Endothelial cell of umbilical vein (primary cell): Measurements from ENCODE around the gene NRBP1. TPM values are rescaled to one million over a fixed set of nuclear protein-coding genes. Genes with fewer than 3 reads are reported as not detected.

Source experiments
- BruUV-seq: library from RNA; stranded (reverse); fragments of 400-500 nt; replicated peaks from 2 replicates; lab custom pipeline; 2021; lab: Mats Ljungman, UMichigan
- CTCF ChIA-PET: fragments of 300-600, 350-600 bp; sonication (Branson Sonifier 250); formaldehyde crosslinking; loops from one replicate; lab custom pipeline; 2021; ENCODE audit warnings: antibody characterized with exemption, inconsistent platforms; lab: Charles Lee
- POLR2A ChIA-PET: fragments of 300-600, 350-600 bp; sonication (Branson Sonifier 250); formaldehyde crosslinking; loops from one replicate; lab custom pipeline; 2021; ENCODE audit warnings: antibody characterized with exemption, inconsistent platforms; lab: Charles Lee
- DNase-seq: peaks from one replicate; pipeline ENCODE4 v3.0.0-alpha.2; 2011; ENCODE audit warnings: low read depth, low spot score
- FAIRE-seq: peaks from 2 replicates; lab custom pipeline; 2011; peaks lifted over from hg19 to GRCh38; lab: Jason Lieb, UNC
- H2AFZ ChIP-seq: 2 replicates; pipeline ENCODE4 v1.6.0; 2012; ENCODE audit warnings: low read depth, low read length, control low read depth, inconsistent platforms
- H3K27ac ChIP-seq: 2 replicates; pipeline ENCODE4 v1.5.1; 2011; ENCODE audit warnings: low read depth, mild to moderate bottlenecking, control low read depth, low read length, moderate library complexity; ENCODE audit not compliant: insufficient read depth
- H3K27me3 ChIP-seq, 2 experiments: 2 replicates each; pipeline versions ENCODE4 v1.6.0 to v1.6.1; 2011; ENCODE audit warnings: low read length in 2 of 2, mixed read lengths in 1 of 2; ENCODE audit not compliant: control insufficient read depth in 2 of 2, insufficient read depth in 2 of 2
- H3K36me3 ChIP-seq, 2 experiments: 2 replicates in 1 of 2; 3 replicates in 1 of 2; pipeline ENCODE4 v1.5.1; 2011; ENCODE audit warnings: low read length in 2 of 2, mild to moderate bottlenecking in 1 of 2, moderate library complexity in 1 of 2; ENCODE audit not compliant: control insufficient read depth in 2 of 2, insufficient read depth in 2 of 2; ENCODE audit errors: extremely low read depth in 1 of 2
- H3K4me1 ChIP-seq: 3 replicates; pipeline ENCODE4 v1.5.1; 2011; ENCODE audit warnings: mild to moderate bottlenecking, low read length; ENCODE audit not compliant: control insufficient read depth, insufficient read depth; ENCODE audit errors: extremely low read depth
- H3K4me2 ChIP-seq: 2 replicates; pipeline ENCODE4 v1.6.1; 2011; ENCODE audit warnings: low read length, control low read depth, mixed read lengths; ENCODE audit not compliant: insufficient read depth
- H3K4me3 ChIP-seq, 3 experiments: fragments of 200-600 bp in 1 of 3; sonication (generic), shearing (Covaris generic) in 1 of 3; replicated peaks in 1 of 3; 2 replicates each; pipeline ENCODE4 v1.5.1; 2011 to 2016; ENCODE audit warnings: control low read depth in 3 of 3, low read length in 3 of 3, mild to moderate bottlenecking in 2 of 3, inconsistent platforms in 1 of 3, low read depth in 1 of 3, moderate library complexity in 1 of 3; ENCODE audit not compliant: insufficient read depth in 1 of 3
- H3K79me2 ChIP-seq: 2 replicates; pipeline ENCODE4 v1.6.0; 2012; ENCODE audit warnings: low read length, inconsistent platforms; ENCODE audit not compliant: control insufficient read depth, insufficient read depth
- H3K9ac ChIP-seq: replicated peaks from 2 replicates; pipeline ENCODE3; 2011; ENCODE audit warnings: low read length, control low read depth; ENCODE audit not compliant: insufficient read depth; ENCODE audit errors: extremely low read depth
- H3K9me1 ChIP-seq: replicated peaks from 3 replicates; pipeline ENCODE4 v1.6.0; 2011; ENCODE audit warnings: mild to moderate bottlenecking, low read length; ENCODE audit not compliant: control insufficient read depth, insufficient read depth; ENCODE audit errors: extremely low read depth
- H3K9me3 ChIP-seq: replicated peaks from 2 replicates; pipeline ENCODE4 v1.5.1; 2012; ENCODE audit warnings: low read length, inconsistent platforms; ENCODE audit not compliant: control insufficient read depth, insufficient read depth
- H4K20me1 ChIP-seq: replicated peaks from 2 replicates; pipeline ENCODE3; 2011; ENCODE audit warnings: mild to moderate bottlenecking, low read length; ENCODE audit not compliant: control insufficient read depth, insufficient read depth; ENCODE audit errors: extremely low read depth
- CTCF ChIP-seq, 2 donors: IDR thresholded peaks; 1 replicate in 1 of 2; 2 replicates in 1 of 2; pipeline ENCODE4 v1.5.1; 2011; ENCODE audit warnings: low read length in 2 of 2, mild to moderate bottlenecking in 2 of 2, moderate library complexity in 2 of 2, control low read depth in 1 of 2, inconsistent platforms in 1 of 2, low read depth in 1 of 2; ENCODE audit not compliant: insufficient read depth in 1 of 2; ENCODE audit errors: extremely low read depth in 1 of 2
- FOS ChIP-seq: IDR thresholded peaks from 2 replicates; pipeline ENCODE4 v1.6.1; 2011; ENCODE audit warnings: mild to moderate bottlenecking, low read length, moderate library complexity, borderline replicate concordance; ENCODE audit not compliant: insufficient read depth
- JUN ChIP-seq: IDR thresholded peaks from 2 replicates; pipeline ENCODE4 v1.6.1; 2011; ENCODE audit warnings: borderline replicate concordance, low read depth; ENCODE audit not compliant: insufficient read length, insufficient read depth
- POLR2A ChIP-seq: IDR thresholded peaks from 2 replicates; pipeline ENCODE4 v1.6.1; 2012; ENCODE audit warnings: low read depth, mild to moderate bottlenecking, control low read depth, low read length
- POLR2AphosphoS5 ChIP-seq: IDR thresholded peaks from 2 replicates; pipeline ENCODE4 v1.6.1; 2012; ENCODE audit warnings: low read depth, mild to moderate bottlenecking, control low read depth, low read length, moderate library complexity; ENCODE audit not compliant: insufficient read depth
- dilution Hi-C: fragments of 300-500 bp; cut with MboI; formaldehyde crosslinking; loops from one replicate; pipeline ENCODE4 v1.15.0; 2019; ENCODE audit warnings: low sequenced_read_pairs; ENCODE audit not compliant: extremely low pct_ligation_motif_present
- intact Hi-C: fragments of 100-400 bp; cut with micrococcal nuclease; formaldehyde crosslinking; loops from one replicate; pipeline ENCODE4 v1.10.0; 2022
- polyA plus RNA-seq, 4 experiments: library from polyadenylated mRNA; depleted of rRNA in 3 of 4; stranded (reverse) in 3 of 4; unstranded in 1 of 4; fragments of >200 nt; gene quantifications; 2 replicates each; pipeline versions ENCODE4 v1.2.1 to v1.2.3, GENCODE V29; 2011 to 2012; ENCODE audit warnings: missing spikeins in 1 of 4
- total RNA-seq: library from RNA; stranded (reverse); gene quantifications from 2 replicates; pipeline ENCODE4 v1.2.3, GENCODE V29; 2021
- TF ChIP-seq, protein P1 (sequence below): IDR thresholded peaks from 2 replicates; pipeline ENCODE4 v1.6.1; 2011; ENCODE audit not compliant: insufficient read depth, insufficient read length

The NRBP1 gene
- total and polyA plus RNA-seq, 2 donors (not counting 3 experiments of a cell fraction or from before 2014, with no cell fraction given): 130 to 169 TPM

DNA sequence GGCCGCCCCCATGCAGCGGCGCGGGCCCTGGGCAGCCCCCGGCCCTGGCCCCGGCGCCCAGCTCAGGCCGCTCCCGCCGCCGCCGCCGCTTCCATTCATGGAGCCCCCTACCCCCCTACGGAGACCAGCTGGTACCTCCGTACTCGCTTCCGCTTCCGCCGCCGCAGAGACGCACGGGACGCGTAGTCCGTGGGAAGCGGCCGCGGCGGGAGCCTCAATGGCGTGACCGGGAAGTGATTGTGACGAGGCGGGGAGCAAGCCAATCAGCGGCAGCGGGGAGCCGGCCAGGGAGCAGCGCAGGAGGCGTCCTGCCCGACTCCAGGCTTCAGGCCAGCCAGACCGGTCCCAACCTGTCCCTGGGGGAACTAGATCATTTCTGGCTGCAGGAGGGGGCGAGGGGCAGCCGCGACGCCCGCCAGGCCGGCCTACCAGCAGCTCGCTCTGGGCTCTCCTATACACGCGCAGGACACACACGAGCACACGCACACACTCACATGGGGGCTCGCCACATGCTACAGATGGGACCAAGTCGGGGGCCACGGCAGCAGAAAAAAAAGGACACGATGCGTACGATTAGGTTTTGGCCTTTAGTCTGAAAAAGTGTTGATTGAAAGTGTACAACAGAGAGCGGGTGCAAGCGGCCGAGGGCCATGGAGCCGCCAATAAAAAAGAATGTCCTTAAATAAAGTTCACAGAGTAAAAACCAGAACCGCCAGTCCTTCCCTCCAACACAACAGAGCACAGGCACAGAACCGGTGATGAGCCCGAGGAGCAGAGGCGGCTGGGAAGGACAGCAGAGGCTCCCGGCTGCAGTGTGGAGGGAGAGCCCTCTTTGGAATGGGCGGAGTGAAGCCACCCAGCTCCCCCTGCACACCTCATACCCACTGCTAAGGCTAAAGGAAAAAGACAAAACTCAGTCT, 47.5 kb upstream of the NRBP1 start, which contains the start of gene ZNF513:
ZNF513 (minus strand) TSS at position 109 of the 920 bp plus-strand sequence. CDS start 208 bp downstream, outside the sequence.
- dilution Hi-C loops: no loop called here
- TSS peak; percentile 20 for BruUV-seq
- no peaks in the 10 kb centered on the region for H3K27me3 ChIP-seq

More for the DNA sequence above, 47.5 kb upstream of the NRBP1 start, which contains the start of gene ZNF513:
- Histone ChIP-seq H2AFZ (peak within 1 kb of the TSS; percentile 18), H3K36me3 (peaks cover 23 to 50% of the 10 kb centered on the region in 2 experiments), H3K9ac (peak within 1 kb of the TSS; percentile 96), H3K4me2 (peak within 1 kb of the TSS; percentile 94), H3K9me1 (no peaks in the 10 kb centered on the region), H3K27ac (peak within 1 kb of the TSS; percentile 97), H3K4me3 (peak within 1 kb of the TSS; percentile 75 to 85 (median 77)), H3K9me3 (no peaks in the 10 kb centered on the region), H3K79me2 (peaks cover 21% of the 10 kb centered on the region), H3K4me1 (peaks cover 17% of the 10 kb centered on the region), H4K20me1 (no peaks in the 10 kb centered on the region)
- TF ChIP-seq CTCF (IDR thresholded peaks at IDR 0.05; ENCODE audit: extremely low read depth in 1 of 2, insufficient read depth in 1 of 2, low read depth in 1 of 2, low read length in 2 of 2) (no peak), FOS (no peak), JUN (no peak), POLR2AphosphoS5 (peak; percentile 94), POLR2A (no peak)
- TF ChIP-seq, protein P1, sequence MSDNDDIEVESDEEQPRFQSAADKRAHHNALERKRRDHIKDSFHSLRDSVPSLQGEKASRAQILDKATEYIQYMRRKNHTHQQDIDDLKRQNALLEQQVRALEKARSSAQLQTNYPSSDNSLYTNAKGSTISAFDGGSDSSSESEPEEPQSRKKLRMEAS: no peak
- ChIA-PET POLR2A (no interaction called here), CTCF (interaction anchor here (1.0 to 1.6 kb wide), 4 partner anchors 10 to 302 kb away, joined by 3 to 6 read pairs (median 4); partner anchors contain the start of gene NRBP1)
- intact Hi-C loops: loop anchor here (1.0 to 2.0 kb wide), 3 partner anchors 11 to 169 kb away; partner anchors contain the start of genes ATRAID, EIF2B4, NRBP1 and SLC5A6
- peak; percentile 95 for DNase-seq
- FAIRE-seq: peak; percentile 92
